Measurements from ENCODE around the gene TMEM266.

TMEM266 gene

GRCh38 chr15:76189106-76189505 lies 129.3 kb downstream of the TMEM266 start:
- no peak for DNase-seq

- DNase-seq = no peak
These were observed 130.3 kb downstream of the TMEM266 start for GRCh38 chr15:76190070-76190564.

- peak; percentile 82 to 84 for DNase-seq
These were observed 131.2 kb downstream of the TMEM266 start for GRCh38 chr15:76190751-76191538.

GRCh38 chr15:76191539-76192244 lies 131.9 kb downstream of the TMEM266 start:
- DNase-seq = no peak

GRCh38 chr15:76192715-76193114 lies 132.9 kb downstream of the TMEM266 start:
- DNase-seq = no peak

- DNase-seq = no peak
These were observed 134.1 kb downstream of the TMEM266 start for GRCh38 chr15:76193934-76194333.

- no peak for DNase-seq
These were observed 135.9 kb downstream of the TMEM266 start for GRCh38 chr15:76195506-76196268.

GRCh38 chr15:76196269-76197231 lies 136.8 kb downstream of the TMEM266 start:
- DNase-seq = no peak

GRCh38 chr15:76197703-76198455 lies 138.1 kb downstream of the TMEM266 start:
- DNase-seq = no peak

- DNase-seq = no peak
These were observed 138.8 kb downstream of the TMEM266 start for GRCh38 chr15:76198456-76199105.

- no peak for DNase-seq
These were observed 139.6 kb downstream of the TMEM266 start for GRCh38 chr15:76199106-76200082.

- DNase-seq = no peak
These were observed 140.3 kb downstream of the TMEM266 start for GRCh38 chr15:76200083-76200465.

- DNase-seq = no peak
These were observed 140.9 kb downstream of the TMEM266 start for GRCh38 chr15:76200641-76201105.

GRCh38 chr15:76201536-76202255 lies 141.9 kb downstream of the TMEM266 start:
- DNase-seq = no peak

- DNase-seq = no peak
These were observed 143.7 kb downstream of the TMEM266 start for GRCh38 chr15:76203346-76204108.

GRCh38 chr15:76204109-76204845 lies 144.5 kb downstream of the TMEM266 start:
- DNase-seq = no peak

- DNase-seq = no peak
These were observed 145.2 kb downstream of the TMEM266 start for GRCh38 chr15:76204916-76205460.

All from activated CD4-positive, alpha-beta T cell treated with anti-CD3 and anti-CD28 coated beads, Interleukin-2, amount 50 U/mL, for 48 hours (primary cell).